GM12873 (cell line): ENCODE measurements around the gene EXOC4.

Experiments used
- TF ChIP-seq, protein P1 (sequence below): IDR thresholded peaks from 2 replicates; pipeline ENCODE4 v1.5.1; 2012; ENCODE audit warnings: low read depth, mild to moderate bottlenecking, moderate library complexity, low read length, control low read depth; ENCODE audit not compliant: insufficient read depth; ENCODE audit errors: missing control alignments

Gene EXOC4

GRCh38 chr7:133755901-133756300, 503.0 kb downstream of the EXOC4 start:
- TF ChIP-seq, protein P1, sequence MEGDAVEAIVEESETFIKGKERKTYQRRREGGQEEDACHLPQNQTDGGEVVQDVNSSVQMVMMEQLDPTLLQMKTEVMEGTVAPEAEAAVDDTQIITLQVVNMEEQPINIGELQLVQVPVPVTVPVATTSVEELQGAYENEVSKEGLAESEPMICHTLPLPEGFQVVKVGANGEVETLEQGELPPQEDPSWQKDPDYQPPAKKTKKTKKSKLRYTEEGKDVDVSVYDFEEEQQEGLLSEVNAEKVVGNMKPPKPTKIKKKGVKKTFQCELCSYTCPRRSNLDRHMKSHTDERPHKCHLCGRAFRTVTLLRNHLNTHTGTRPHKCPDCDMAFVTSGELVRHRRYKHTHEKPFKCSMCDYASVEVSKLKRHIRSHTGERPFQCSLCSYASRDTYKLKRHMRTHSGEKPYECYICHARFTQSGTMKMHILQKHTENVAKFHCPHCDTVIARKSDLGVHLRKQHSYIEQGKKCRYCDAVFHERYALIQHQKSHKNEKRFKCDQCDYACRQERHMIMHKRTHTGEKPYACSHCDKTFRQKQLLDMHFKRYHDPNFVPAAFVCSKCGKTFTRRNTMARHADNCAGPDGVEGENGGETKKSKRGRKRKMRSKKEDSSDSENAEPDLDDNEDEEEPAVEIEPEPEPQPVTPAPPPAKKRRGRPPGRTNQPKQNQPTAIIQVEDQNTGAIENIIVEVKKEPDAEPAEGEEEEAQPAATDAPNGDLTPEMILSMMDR = no peak

- TF ChIP-seq, protein P1 = no peak
Observed at GRCh38 chr7:133761443-133761842, 508.6 kb downstream of the EXOC4 start.

- TF ChIP-seq, protein P1 = no peak
Observed at GRCh38 chr7:133763076-133763640, 510.3 kb downstream of the EXOC4 start.

GRCh38 chr7:133769668-133770067, 516.8 kb downstream of the EXOC4 start:
- TF ChIP-seq, protein P1 = no peak

DNA sequence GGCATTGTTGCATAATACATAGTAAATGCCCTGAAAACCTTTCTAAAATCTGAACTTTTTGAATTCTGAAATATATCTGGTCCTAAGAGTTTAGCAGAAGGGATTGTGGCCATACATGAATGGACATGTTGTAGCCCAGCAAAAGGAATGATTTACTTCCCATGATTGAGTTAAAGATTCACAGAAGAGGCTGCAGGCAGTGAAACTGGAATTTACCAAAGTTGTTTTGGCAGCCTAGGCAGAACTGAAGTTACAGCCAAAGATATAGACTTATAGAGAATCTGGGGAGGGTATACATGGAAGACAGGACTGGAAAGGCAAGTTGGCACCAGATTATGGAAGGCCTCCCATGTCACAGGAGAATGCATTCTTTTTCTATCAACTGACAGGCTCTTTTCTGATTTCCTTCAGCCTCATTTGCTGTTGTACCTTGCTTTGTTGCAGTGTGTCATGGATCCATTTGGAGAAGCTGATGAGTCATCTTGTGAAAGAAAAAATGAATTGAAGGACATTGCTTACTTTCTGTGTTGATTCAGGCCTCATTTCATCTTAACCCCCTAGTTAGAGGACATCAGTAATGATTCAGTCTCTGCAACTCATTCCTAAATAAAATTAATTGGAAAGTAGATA, 518.1 kb downstream of the EXOC4 start:
- TF ChIP-seq, protein P1 = no peak

- TF ChIP-seq, protein P1 = no peak
Observed at GRCh38 chr7:133771788-133772419, 519.0 kb downstream of the EXOC4 start.

DNA sequence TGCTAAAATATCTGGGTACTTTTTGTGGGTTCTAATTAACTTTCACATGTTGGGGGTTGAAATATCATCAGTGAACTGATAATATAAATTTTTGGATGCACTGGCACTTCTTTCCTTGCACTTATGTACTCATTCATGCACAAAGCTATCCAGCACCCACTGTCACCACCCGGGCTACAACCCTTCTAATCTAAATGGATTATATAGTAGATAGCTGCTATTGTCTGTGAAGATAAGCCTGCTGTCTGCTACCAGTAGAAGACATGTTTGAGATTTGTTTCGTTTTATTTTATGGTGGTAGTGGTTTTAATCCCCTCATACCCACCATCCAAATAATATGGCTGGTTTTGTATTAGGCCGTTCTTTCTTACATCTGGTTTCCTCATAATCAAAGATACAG, 520.7 kb downstream of the EXOC4 start:
- TF ChIP-seq, protein P1 = no peak
